ENCODE measurements around the gene HOXC4. TPM values are rescaled to one million over a fixed set of nuclear protein-coding genes. Genes with fewer than 3 reads are reported as not detected.

HOXC4 gene
- total RNA-seq, 1 donor from 2014 or later, result not detected

DNA sequence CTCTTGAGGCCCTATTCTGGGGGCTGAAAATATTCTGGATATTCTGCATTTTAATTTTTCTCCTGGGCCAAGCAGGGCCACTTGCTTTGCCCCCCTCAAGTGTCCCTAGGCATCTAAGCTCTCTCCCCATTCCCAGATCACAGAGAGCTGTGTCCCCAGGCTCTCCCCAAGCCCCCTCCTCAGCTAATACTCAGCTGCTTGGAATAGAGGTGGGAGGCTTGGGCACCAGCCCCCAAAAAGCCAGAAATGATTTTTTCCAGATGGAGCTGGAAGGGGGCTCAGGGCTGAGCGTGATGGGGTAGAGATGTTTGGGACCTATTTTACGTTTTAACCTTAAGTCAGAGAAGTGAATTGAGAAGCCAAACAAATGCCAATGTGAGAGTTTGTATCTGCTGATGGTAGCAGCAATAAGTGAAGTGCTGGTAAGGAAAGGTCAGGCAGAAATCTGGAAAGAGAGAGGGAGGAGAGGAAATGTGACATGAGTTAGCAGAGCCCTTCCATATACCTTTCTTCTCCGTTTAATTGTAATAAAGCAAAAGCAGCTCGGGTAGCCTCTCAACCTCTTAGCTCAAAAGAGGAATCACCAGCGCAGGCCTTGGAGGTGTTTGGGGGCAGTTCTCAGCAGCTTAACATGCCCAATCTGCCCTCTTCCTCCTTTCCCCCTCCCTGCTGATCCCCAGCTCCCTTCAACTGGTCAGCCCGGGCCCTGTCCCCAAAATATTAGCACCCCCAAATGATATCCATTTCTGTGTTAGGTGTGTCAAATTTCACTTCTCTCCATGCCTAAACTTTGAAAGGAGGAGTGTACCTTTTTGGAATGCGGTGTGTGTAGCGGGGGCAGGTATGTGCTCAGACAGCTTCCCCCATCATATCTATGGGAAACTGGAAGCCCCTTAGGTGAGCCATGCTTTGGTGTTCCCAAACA lies 30.4 kb upstream of the HOXC4 start:
- Mint-ChIP-seq H3K27me3 (ENCODE audit: unreplicated experiment) (peaks cover 89% of the 10 kb centered on the region), H3K36me3 (ENCODE audit: unreplicated experiment) (no peaks in the 10 kb centered on the region), H3K4me1 (ENCODE audit: unreplicated experiment) (peaks cover 12% of the 10 kb centered on the region), H3K9me3 (ENCODE audit: unreplicated experiment) (no peaks in the 10 kb centered on the region), H3K27ac (ENCODE audit: unreplicated experiment) (no peak overlapping the region), H3K4me3 (ENCODE audit: unreplicated experiment) (no peak overlapping the region)
- no peak for DNase-seq (ENCODE audit: extremely low spot score, unreplicated experiment)
- TF ChIP-seq, protein P1, sequence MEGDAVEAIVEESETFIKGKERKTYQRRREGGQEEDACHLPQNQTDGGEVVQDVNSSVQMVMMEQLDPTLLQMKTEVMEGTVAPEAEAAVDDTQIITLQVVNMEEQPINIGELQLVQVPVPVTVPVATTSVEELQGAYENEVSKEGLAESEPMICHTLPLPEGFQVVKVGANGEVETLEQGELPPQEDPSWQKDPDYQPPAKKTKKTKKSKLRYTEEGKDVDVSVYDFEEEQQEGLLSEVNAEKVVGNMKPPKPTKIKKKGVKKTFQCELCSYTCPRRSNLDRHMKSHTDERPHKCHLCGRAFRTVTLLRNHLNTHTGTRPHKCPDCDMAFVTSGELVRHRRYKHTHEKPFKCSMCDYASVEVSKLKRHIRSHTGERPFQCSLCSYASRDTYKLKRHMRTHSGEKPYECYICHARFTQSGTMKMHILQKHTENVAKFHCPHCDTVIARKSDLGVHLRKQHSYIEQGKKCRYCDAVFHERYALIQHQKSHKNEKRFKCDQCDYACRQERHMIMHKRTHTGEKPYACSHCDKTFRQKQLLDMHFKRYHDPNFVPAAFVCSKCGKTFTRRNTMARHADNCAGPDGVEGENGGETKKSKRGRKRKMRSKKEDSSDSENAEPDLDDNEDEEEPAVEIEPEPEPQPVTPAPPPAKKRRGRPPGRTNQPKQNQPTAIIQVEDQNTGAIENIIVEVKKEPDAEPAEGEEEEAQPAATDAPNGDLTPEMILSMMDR (IDR thresholded peaks at IDR 0.05), result no peak

DNA sequence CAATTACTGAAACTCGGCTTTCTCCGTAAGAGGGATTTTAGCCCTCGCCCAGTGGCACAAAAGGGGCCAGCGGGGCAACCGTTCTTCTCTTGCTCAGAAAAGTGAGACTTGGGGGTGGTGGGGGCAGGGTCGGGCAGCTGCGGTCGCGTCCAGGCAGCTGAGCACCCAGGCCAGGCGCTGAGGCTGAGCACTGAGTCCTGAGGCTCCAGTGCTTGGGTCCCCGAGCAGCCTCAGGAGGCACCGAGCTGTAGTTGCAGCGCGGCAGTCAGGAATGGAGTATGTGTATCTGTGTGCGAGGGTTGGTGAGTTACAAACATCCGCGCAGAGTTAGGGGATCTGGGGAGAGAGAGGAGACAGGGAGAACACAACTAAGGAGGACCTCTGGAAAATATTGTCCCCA lies 29.5 kb upstream of the HOXC4 start:
- H3K27ac Mint-ChIP-seq (ENCODE audit: unreplicated experiment), result no peak overlapping the region
- peaks cover 91% of the 10 kb centered on the region for H3K27me3 Mint-ChIP-seq (ENCODE audit: unreplicated experiment)
- TF ChIP-seq, protein P1 (IDR thresholded peaks at IDR 0.05), result no peak
- peaks cover 9% of the 10 kb centered on the region for H3K4me1 Mint-ChIP-seq (ENCODE audit: unreplicated experiment)
- H3K9me3 Mint-ChIP-seq (ENCODE audit: unreplicated experiment), result no peaks in the 10 kb centered on the region
- H3K4me3 Mint-ChIP-seq (ENCODE audit: unreplicated experiment), result no peak overlapping the region
- DNase-seq (ENCODE audit: extremely low spot score, unreplicated experiment), result no peak
- H3K36me3 Mint-ChIP-seq (ENCODE audit: unreplicated experiment), result no peaks in the 10 kb centered on the region

DNA sequence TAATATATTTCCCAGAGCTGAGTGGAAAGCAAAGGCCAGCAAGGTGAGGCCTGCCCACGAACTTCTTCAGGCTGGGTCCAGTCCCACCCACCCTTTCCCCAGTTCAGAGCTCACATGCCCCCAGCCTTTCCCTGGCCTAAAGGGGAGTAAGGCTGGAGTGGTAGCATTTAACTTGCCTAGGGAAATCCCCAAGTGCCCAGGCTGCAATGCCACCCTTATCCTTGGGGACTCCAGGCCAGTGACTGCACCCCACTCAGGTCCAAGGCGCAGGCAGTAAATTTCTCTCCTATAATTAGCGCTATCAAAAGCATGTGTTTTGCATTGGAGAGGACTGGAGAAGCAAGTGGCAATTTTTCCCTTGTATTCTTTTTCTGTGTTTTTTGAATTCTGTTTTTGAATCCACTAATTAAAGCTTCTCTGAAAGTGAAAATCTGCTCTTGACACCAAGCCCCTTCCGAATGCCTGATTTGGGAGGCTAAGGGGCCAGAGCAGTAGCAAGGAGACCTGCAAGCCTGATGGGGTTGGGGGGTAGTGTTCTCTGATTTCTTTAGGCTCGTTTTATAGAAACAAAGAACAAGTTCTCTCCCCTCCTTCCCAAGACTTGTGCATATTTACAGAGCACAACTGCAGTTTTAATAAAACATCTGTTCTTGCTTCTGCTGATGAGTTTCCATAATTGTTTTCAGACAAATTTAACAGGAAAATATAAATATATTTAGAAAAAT lies 28.9 kb upstream of the HOXC4 start:
- TF ChIP-seq, protein P1 (IDR thresholded peaks at IDR 0.05), result no peak
- no peaks in the 10 kb centered on the region for H3K9me3 Mint-ChIP-seq (ENCODE audit: unreplicated experiment)
- H3K4me1 Mint-ChIP-seq (ENCODE audit: unreplicated experiment), result peaks cover 8% of the 10 kb centered on the region
- no peak overlapping the region for H3K27ac Mint-ChIP-seq (ENCODE audit: unreplicated experiment)
- no peaks in the 10 kb centered on the region for H3K36me3 Mint-ChIP-seq (ENCODE audit: unreplicated experiment)
- no peak overlapping the region for H3K4me3 Mint-ChIP-seq (ENCODE audit: unreplicated experiment)
- peaks cover 90% of the 10 kb centered on the region for H3K27me3 Mint-ChIP-seq (ENCODE audit: unreplicated experiment)
- no peak for DNase-seq (ENCODE audit: extremely low spot score, unreplicated experiment)

GRCh38 chr12:54025499-54026405 lies 27.9 kb upstream of the HOXC4 start:
- Mint-ChIP-seq H3K9me3 (ENCODE audit: unreplicated experiment) (no peaks in the 10 kb centered on the region), H3K4me3 (ENCODE audit: unreplicated experiment) (no peak overlapping the region), H3K27ac (ENCODE audit: unreplicated experiment) (no peak overlapping the region), H3K27me3 (ENCODE audit: unreplicated experiment) (peaks cover 87% of the 10 kb centered on the region), H3K36me3 (ENCODE audit: unreplicated experiment) (no peaks in the 10 kb centered on the region), H3K4me1 (ENCODE audit: unreplicated experiment) (peaks cover 12% of the 10 kb centered on the region)
- TF ChIP-seq, protein P1 (IDR thresholded peaks at IDR 0.05), result no peak
- no peak for DNase-seq (ENCODE audit: extremely low spot score, unreplicated experiment)
